K562 (cell line): ENCODE results near the gene TMEM87B. TPM values are rescaled to one million over a fixed set of nuclear protein-coding genes. Genes with fewer than 3 reads are reported as not detected.

Experiments used
- BDP1 ChIP-seq: IDR thresholded peaks from 3 replicates; pipeline ENCODE4 v1.6.1; 2011; ENCODE audit not compliant: insufficient read length, insufficient read depth
- GABPB1 ChIP-seq: sonication (generic); formaldehyde crosslinking; IDR thresholded peaks from 2 replicates; pipeline ENCODE4 v1.8.0; 2022; ENCODE audit warnings: mild to moderate bottlenecking, missing genetic modification reagents
- MCM5 ChIP-seq: fragments of 450-650 bp; IDR thresholded peaks from 2 replicates; pipeline ENCODE4 v1.6.1; 2016; ENCODE audit warnings: low read depth
- POLR3G ChIP-seq: IDR thresholded peaks from 2 replicates; pipeline ENCODE4 v1.6.1; 2011; ENCODE audit not compliant: insufficient read length, insufficient replicate concordance; ENCODE audit errors: extremely low read depth
- polyA plus RNA-seq, 8 experiments: library from polyadenylated mRNA; depleted of rRNA in 4 of 8; stranded (reverse) in 5 of 8; unstranded in 3 of 8; fragments of >200 nt; fragmentation: Nextera tagmentation in 2 of 8; fragmentation: Illumina TruSeq in 1 of 8; extraction: Ambion mirVana in 2 of 8; extraction: Trizol in 1 of 8; gene quantifications; 2 replicates each; pipeline versions ENCODE4 v1.2.1 to v1.2.3, GENCODE V29; 2011 to 2014; ENCODE audit warnings: inconsistent platforms in 1 of 8, missing spikeins in 1 of 8
- total RNA-seq, 7 experiments: library from RNA; depleted of rRNA in 6 of 7; stranded (reverse); fragments of >200 nt in 6 of 7; fragmentation: Illumina TruSeq in 2 of 7; extraction: Trizol in 2 of 7; gene quantifications; 2 replicates each; pipeline versions ENCODE4 v1.2.1 to v1.2.3, GENCODE V29; 2011 to 2021; ENCODE audit warnings: low replicate concordance in 1 of 7
- TF ChIP-seq, protein P1 (sequence below), 2 experiments: fragments of 450-650 bp; formaldehyde crosslinking in 1 of 2; IDR thresholded peaks; 2 replicates each; pipeline versions ENCODE4 v1.4.0 to v1.6.1; 2014 to 2020; ENCODE audit warnings: mild to moderate bottlenecking in 2 of 2, borderline replicate concordance in 1 of 2, low read depth in 1 of 2
- TF ChIP-seq, protein P2 (sequence below): sonication (generic); formaldehyde crosslinking; IDR thresholded peaks from 2 replicates; pipeline ENCODE4 v1.8.0; 2022; ENCODE audit warnings: mild to moderate bottlenecking, missing genetic modification reagents

TMEM87B gene
- total and polyA plus RNA-seq, 9 of the 15 experiments (the other 6 are each of a cell fraction or from before 2014, with no cell fraction given) = 3.7 to 17.1 (median 11.0) TPM

DNA sequence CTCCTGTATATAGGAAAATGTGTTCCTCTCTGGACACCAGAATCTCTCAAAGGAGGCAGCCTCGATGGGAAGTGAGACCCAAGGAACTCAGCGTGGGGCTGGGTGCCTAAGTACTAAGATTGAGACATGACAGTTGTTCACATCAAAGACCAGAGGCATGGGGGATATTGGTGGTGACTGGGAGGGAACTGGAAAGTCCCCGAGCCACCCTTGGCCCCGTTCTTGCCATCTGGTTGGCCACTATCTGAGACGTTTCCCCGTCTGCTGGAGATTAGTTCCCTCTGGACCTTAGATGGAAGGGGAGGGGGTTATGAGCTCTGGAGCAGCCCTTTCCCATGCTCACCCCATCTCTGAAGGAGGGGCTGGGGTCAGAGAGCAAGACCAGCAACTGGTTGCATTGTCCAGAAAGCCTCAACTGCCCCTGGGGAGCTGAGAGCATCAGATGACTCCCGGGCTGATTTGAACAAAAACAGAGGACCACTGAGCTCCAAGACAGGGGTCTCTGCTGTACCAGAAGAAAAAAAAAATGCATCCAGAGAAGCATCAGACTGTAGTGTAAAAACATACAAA is 94.9 kb downstream of the TMEM87B start (continued):
- TF ChIP-seq, protein P1, sequence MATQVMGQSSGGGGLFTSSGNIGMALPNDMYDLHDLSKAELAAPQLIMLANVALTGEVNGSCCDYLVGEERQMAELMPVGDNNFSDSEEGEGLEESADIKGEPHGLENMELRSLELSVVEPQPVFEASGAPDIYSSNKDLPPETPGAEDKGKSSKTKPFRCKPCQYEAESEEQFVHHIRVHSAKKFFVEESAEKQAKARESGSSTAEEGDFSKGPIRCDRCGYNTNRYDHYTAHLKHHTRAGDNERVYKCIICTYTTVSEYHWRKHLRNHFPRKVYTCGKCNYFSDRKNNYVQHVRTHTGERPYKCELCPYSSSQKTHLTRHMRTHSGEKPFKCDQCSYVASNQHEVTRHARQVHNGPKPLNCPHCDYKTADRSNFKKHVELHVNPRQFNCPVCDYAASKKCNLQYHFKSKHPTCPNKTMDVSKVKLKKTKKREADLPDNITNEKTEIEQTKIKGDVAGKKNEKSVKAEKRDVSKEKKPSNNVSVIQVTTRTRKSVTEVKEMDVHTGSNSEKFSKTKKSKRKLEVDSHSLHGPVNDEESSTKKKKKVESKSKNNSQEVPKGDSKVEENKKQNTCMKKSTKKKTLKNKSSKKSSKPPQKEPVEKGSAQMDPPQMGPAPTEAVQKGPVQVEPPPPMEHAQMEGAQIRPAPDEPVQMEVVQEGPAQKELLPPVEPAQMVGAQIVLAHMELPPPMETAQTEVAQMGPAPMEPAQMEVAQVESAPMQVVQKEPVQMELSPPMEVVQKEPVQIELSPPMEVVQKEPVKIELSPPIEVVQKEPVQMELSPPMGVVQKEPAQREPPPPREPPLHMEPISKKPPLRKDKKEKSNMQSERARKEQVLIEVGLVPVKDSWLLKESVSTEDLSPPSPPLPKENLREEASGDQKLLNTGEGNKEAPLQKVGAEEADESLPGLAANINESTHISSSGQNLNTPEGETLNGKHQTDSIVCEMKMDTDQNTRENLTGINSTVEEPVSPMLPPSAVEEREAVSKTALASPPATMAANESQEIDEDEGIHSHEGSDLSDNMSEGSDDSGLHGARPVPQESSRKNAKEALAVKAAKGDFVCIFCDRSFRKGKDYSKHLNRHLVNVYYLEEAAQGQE (IDR thresholded peaks at IDR 0.05; ENCODE audit: borderline replicate concordance) = no peak
- TF ChIP-seq, protein P1 (CRISPR knock-in tag; IDR thresholded peaks at IDR 0.05; ENCODE audit: low read depth) = no peak
- TF ChIP-seq POLR3G (no peak), MCM5 (no peak), GABPB1 (no peak), BDP1 (no peak)
- TF ChIP-seq, protein P2, sequence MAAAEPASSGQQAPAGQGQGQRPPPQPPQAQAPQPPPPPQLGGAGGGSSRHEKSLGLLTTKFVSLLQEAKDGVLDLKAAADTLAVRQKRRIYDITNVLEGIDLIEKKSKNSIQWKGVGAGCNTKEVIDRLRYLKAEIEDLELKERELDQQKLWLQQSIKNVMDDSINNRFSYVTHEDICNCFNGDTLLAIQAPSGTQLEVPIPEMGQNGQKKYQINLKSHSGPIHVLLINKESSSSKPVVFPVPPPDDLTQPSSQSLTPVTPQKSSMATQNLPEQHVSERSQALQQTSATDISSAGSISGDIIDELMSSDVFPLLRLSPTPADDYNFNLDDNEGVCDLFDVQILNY = no peak
